Activated B cell treated with CpG ODN at 0.5 μM for 24 hours (primary cell): ENCODE measurements around the gene CCDC97. TPM values are rescaled to one million over a fixed set of nuclear protein-coding genes. Genes with fewer than 3 reads are reported as not detected.

ENCODE experiments used
- ATAC-seq: fragments of 200-7000 bp; cut with Tn5 transposase; one replicate; pipeline ENCODE4 v1.10.0; 2021; ENCODE audit warnings: low read depth, mild to moderate bottlenecking, moderate library complexity
- CTCF ChIA-PET: fragments of 350-600 bp; sonication (Branson Sonifier 250); formaldehyde crosslinking; loops from one replicate; lab custom pipeline; 2021; ENCODE audit warnings: antibody characterized with exemption; lab: Charles Lee
- POLR2A ChIA-PET: fragments of 350-600 bp; sonication (Branson Sonifier 250); formaldehyde crosslinking; loops from one replicate; lab custom pipeline; 2021; ENCODE audit warnings: antibody characterized with exemption; lab: Charles Lee
- DNase-seq: peaks from one replicate; pipeline ENCODE4 v3.0.0; 2022
- H3K27ac Mint-ChIP-seq: one replicate; pipeline ENCODE4 v1.8.0; 2020; ENCODE audit warnings: mixed read lengths
- H3K27me3 Mint-ChIP-seq: one replicate; pipeline ENCODE4 v1.8.0; 2021; ENCODE audit warnings: mixed read lengths
- H3K36me3 Mint-ChIP-seq: one replicate; pipeline ENCODE4 v1.8.0; 2021; ENCODE audit warnings: low read depth, mixed read lengths
- H3K4me1 Mint-ChIP-seq: one replicate; pipeline ENCODE4 v1.8.0; 2021; ENCODE audit warnings: mixed read lengths
- H3K4me3 Mint-ChIP-seq: one replicate; pipeline ENCODE4 v1.8.0; 2020; ENCODE audit warnings: mild to moderate bottlenecking, mixed read lengths
- H3K9me3 Mint-ChIP-seq: one replicate; pipeline ENCODE4 v1.8.0; 2020; ENCODE audit warnings: mixed read lengths
- CTCF ChIP-seq: fragments of 200-600 bp; IDR thresholded peaks from one replicate; pipeline ENCODE4 v1.8.0; 2022; ENCODE audit warnings: antibody characterized with exemption, mild to moderate bottlenecking
- intact Hi-C: fragments of 100-400 bp; cut with micrococcal nuclease; formaldehyde crosslinking; loops from one replicate; pipeline ENCODE4 v1.15.1; 2024
- total RNA-seq: library from RNA; stranded (reverse); gene quantifications from 2 replicates; pipeline ENCODE4 v1.2.3, GENCODE V29; 2022

CCDC97 gene
- total RNA-seq, 1 donor from 2014 or later: 65.3 TPM

GRCh38 chr19:41362143-41362847 is 52.3 kb downstream of the CCDC97 start:
- no peak for ATAC-seq
- peaks cover 29% of the 10 kb centered on the region for H3K4me1 Mint-ChIP-seq
- no peak for DNase-seq
- TF ChIP-seq CTCF: no peak
- ChIA-PET POLR2A (interaction anchor here (0.6 to 4.4 kb wide), 5 partner anchors 7 to 1992 kb away, joined by 3 to 106 read pairs (median 19); partner anchors contain the start of gene TGFB1), CTCF (interaction anchor here (4.4 kb wide), 1 partner anchor 9 kb away, joined by 38 read pairs; the partner anchor contains the start of gene TGFB1)
- H3K9me3 Mint-ChIP-seq: no peaks in the 10 kb centered on the region
- no peak overlapping the region for H3K4me3 Mint-ChIP-seq
- intact Hi-C loops: no loop called here
- peaks cover 10% of the 10 kb centered on the region for H3K36me3 Mint-ChIP-seq
- peak overlapping the region; percentile 100 for H3K27ac Mint-ChIP-seq
- H3K27me3 Mint-ChIP-seq: no peaks in the 10 kb centered on the region

GRCh38 chr19:41363371-41363752 is 53.4 kb downstream of the CCDC97 start:
- intact Hi-C loops: loop anchor here (1.0 kb wide), 1 partner anchor 9 kb away; no protein-coding TSS in a partner anchor
- DNase-seq: no peak
- peak overlapping the region; percentile 96 for H3K4me3 Mint-ChIP-seq
- peaks cover 8% of the 10 kb centered on the region for H3K36me3 Mint-ChIP-seq
- ATAC-seq: no peak
- CTCF ChIA-PET: interaction anchor here (1.0 to 4.4 kb wide), 6 partner anchors 10 to 200 kb away, joined by 3 to 38 read pairs (median 5); partner anchors contain the start of genes HNRNPUL1 and TGFB1
- no peaks in the 10 kb centered on the region for H3K27me3 Mint-ChIP-seq
- no peak for TF ChIP-seq CTCF
- H3K27ac Mint-ChIP-seq: peak overlapping the region; percentile 100
- H3K4me1 Mint-ChIP-seq: peaks cover 34% of the 10 kb centered on the region
- POLR2A ChIA-PET: interaction anchor here (0.5 to 4.4 kb wide), 31 partner anchors 8 to 1932 kb away, joined by 3 to 106 read pairs (median 4); partner anchors contain the start of genes ACTMAP, CCDC97, CEACAM21 and DMAC2
- H3K9me3 Mint-ChIP-seq: no peaks in the 10 kb centered on the region

GRCh38 chr19:41363753-41364523 is 54.0 kb downstream of the CCDC97 start, which contains the start of gene B9D2:
Gene B9D2 (minus strand): TSS chr19:41364149. CDS start chr19:41363519, 630 bp downstream.
- no peaks in the 10 kb centered on the region for H3K27me3 Mint-ChIP-seq
- peaks cover 34% of the 10 kb centered on the region for H3K4me1 Mint-ChIP-seq
- DNase-seq (peak; percentile 93), ATAC-seq (peak; percentile 92)
- H3K4me3 Mint-ChIP-seq: peak within 1 kb of the TSS; percentile 96
- CTCF ChIA-PET: interaction anchor here (0.6 to 4.4 kb wide), 9 partner anchors 11 to 200 kb away, joined by 3 to 38 read pairs (median 5); partner anchors contain the start of genes HNRNPUL1 and TGFB1
- peak within 1 kb of the TSS; percentile 100 for H3K27ac Mint-ChIP-seq
- intact Hi-C loops: loop anchor here (1.0 to 2.0 kb wide), 5 partner anchors 10 to 100 kb away; partner anchors contain the start of genes BCKDHA, EXOSC5 and HNRNPUL1
- TF ChIP-seq CTCF: no peak
- H3K36me3 Mint-ChIP-seq: peaks cover 8% of the 10 kb centered on the region
- H3K9me3 Mint-ChIP-seq: no peaks in the 10 kb centered on the region
- POLR2A ChIA-PET: interaction anchor here (0.5 to 4.4 kb wide), 37 partner anchors 8 to 1933 kb away, joined by 3 to 106 read pairs (median 4); partner anchors contain the start of genes ACTMAP, CCDC97, CEACAM21 and DMAC2

- Mint-ChIP-seq H3K27me3 (no peaks in the 10 kb centered on the region), H3K4me1 (peaks cover 34% of the 10 kb centered on the region), H3K9me3 (no peaks in the 10 kb centered on the region), H3K4me3 (peak overlapping the region; percentile 96), H3K36me3 (peaks cover 8% of the 10 kb centered on the region), H3K27ac (peak overlapping the region; percentile 100)
- intact Hi-C loops: loop anchor here (1.0 to 2.0 kb wide), 4 partner anchors 14 to 100 kb away; partner anchors contain the start of genes BCKDHA, EXOSC5 and HNRNPUL1
- POLR2A ChIA-PET: interaction anchor here (0.6 to 4.4 kb wide), 26 partner anchors 8 to 1929 kb away, joined by 3 to 106 read pairs (median 5); partner anchors contain the start of genes ACTMAP, CEACAM21, DMAC2 and EXOSC5
- TF ChIP-seq CTCF: no peak
- DNase-seq (no peak), ATAC-seq (no peak)
- CTCF ChIA-PET: interaction anchor here (0.6 to 4.4 kb wide), 7 partner anchors 11 to 588 kb away, joined by 3 to 38 read pairs (median 4); partner anchors contain the start of gene TGFB1
Measured at GRCh38 chr19:41364524-41365391, 54.8 kb downstream of the CCDC97 start.
